Smooth muscle cell (in vitro differentiated cells): ENCODE data around the gene CDCA5. TPM values are rescaled to one million over a fixed set of nuclear protein-coding genes. Genes with fewer than 3 reads are reported as not detected.
A peak's percentile ranks its signal among the peaks of the same experiment; 100 is the strongest.

Experiments used
- DNase-seq: peaks from one replicate; lab custom pipeline; 2025; ENCODE audit not compliant: unreplicated experiment; lab: John Stamatoyannopoulos, UW
- H2AFZ ChIP-seq: fragments of 200-600 bp; sonication (generic); 2 replicates; pipeline ENCODE4 v1.6.0; 2016; ENCODE audit warnings: antibody characterized with exemption, low read depth, mild to moderate bottlenecking
- H3F3A ChIP-seq: fragments of 200-600 bp; sonication (generic); 2 replicates; pipeline ENCODE4 v1.6.0; 2017; ENCODE audit warnings: antibody characterized with exemption, low read depth
- H3K27ac ChIP-seq: fragments of 200-600 bp; sonication (generic); 2 replicates; pipeline ENCODE4 v1.5.1; 2016; ENCODE audit warnings: low read depth, mild to moderate bottlenecking
- H3K27me3 ChIP-seq: fragments of 200-600 bp; sonication (generic); 2 replicates; pipeline ENCODE4 v1.6.1; 2016; ENCODE audit warnings: low read depth, mild to moderate bottlenecking
- H3K36me3 ChIP-seq: fragments of 200-600 bp; sonication (generic); 2 replicates; pipeline ENCODE4 v1.5.1; 2016; ENCODE audit warnings: low read depth
- H3K4me1 ChIP-seq: fragments of 200-600 bp; sonication (generic); 2 replicates; pipeline ENCODE4 v1.5.1; 2016; ENCODE audit warnings: low read depth
- H3K4me2 ChIP-seq: fragments of 200-600 bp; sonication (generic); 2 replicates; pipeline ENCODE4 v1.6.0; 2016; ENCODE audit warnings: mild to moderate bottlenecking
- H3K4me3 ChIP-seq: fragments of 200-600 bp; sonication (generic); 2 replicates; pipeline ENCODE4 v1.5.1; 2016; ENCODE audit warnings: mild to moderate bottlenecking
- H3K79me2 ChIP-seq: fragments of 200-600 bp; sonication (generic); 2 replicates; pipeline ENCODE4 v1.6.0; 2016; ENCODE audit warnings: low read depth, mild to moderate bottlenecking
- H3K9ac ChIP-seq: fragments of 200-600 bp; sonication (generic); 2 replicates; pipeline ENCODE4 v1.6.0; 2016; ENCODE audit warnings: low read depth
- H3K9me3 ChIP-seq: fragments of 200-600 bp; sonication (generic); replicated peaks from 2 replicates; pipeline ENCODE4 v1.5.1; 2016; ENCODE audit warnings: low read depth
- H4K20me1 ChIP-seq: fragments of 200-600 bp; sonication (generic); 2 replicates; pipeline ENCODE4 v1.6.0; 2016; ENCODE audit warnings: low read depth
- WGBS: methylation state at CpG from one replicate; pipeline ENCODE4 v1.1.7; 2016; ENCODE audit warnings: low lambda C conversion rate; 5-methylcytosine and 5-hydroxymethylcytosine counted together
- polyA plus RNA-seq: library from polyadenylated mRNA; unstranded; fragments of >200 nt; fragmentation: Nextera tagmentation; extraction: Ambion mirVana; gene quantifications from 2 replicates; pipeline ENCODE4 v1.2.1, GENCODE V29; 2016
- total RNA-seq: library from RNA; depleted of rRNA; stranded (reverse); fragments of >200 nt; gene quantifications from 2 replicates; pipeline ENCODE4 v1.2.3, GENCODE V29; 2014
- TF ChIP-seq, protein P1 (sequence below): fragments of 200-600 bp; sonication (generic); IDR thresholded peaks from 2 replicates; pipeline ENCODE4 v1.5.1; 2017; ENCODE audit warnings: borderline replicate concordance, mild to moderate bottlenecking, antibody characterized with exemption; ENCODE audit not compliant: insufficient read depth, poor library complexity, severe bottlenecking

Gene CDCA5
- total and polyA plus RNA-seq, 2 experiments from 2014 or later = 8.0 to 11.2 TPM

DNA sequence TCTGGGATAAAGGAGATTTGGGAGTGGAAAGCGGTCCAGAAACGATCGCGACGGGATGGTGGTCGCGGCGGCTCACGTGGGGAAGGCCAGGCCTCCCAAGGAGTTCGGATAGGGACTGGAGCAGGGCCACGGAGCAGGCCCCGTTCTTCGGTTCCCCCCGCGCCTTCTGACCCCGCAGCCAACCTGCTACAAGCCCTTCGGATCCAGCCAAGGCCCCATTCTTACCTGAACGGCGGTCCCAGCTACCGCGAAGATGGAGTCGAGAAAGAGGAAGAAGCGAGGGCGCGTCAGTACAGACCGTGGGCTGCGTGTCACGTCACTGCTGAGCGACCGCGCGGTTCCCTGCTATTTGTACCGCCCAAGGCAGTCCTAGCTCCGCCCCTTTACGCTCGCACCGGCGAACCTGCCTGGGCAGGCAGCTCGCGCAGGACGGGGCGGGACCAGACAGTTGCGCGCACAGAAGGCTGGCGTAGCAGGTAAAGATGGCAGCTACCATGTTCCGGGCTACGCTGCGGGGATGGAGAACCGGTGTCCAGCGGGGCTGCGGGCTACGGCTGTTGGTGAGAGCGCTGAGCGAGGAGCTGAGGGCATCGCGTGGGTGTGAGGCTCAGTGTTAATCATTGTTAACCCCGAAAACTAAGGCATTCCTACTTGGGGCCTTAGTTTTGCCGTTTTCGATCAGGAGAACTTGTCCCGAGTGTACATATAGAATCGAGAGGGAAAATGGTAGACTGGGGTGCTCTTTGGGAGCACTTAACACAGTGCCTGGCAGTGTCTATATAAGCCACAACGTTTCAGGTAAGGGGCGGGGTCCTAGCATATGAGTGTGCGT lies 38.2 kb upstream of the CDCA5 start, which contains the start of the genes FAU and MRPL49:
FAU (minus strand) TSS at position 270 of the 832 bp plus-strand sequence. CDS start 321 bp downstream, outside the sequence.
MRPL49 (plus strand) TSS at position 457 of the 832 bp plus-strand sequence; CDS start at position 483, 26 bp downstream.
- WGBS = 1% methylated on average over 61 of the region's 64 CpGs
- H2AFZ ChIP-seq = peak within 1 kb of the TSS; percentile 26
- peak within 1 kb of the TSS; percentile 96 for H3K9ac ChIP-seq
- no peaks in the 10 kb centered on the region for H3K36me3 ChIP-seq
- peaks cover 11% of the 10 kb centered on the region for H3K4me1 ChIP-seq
- peaks cover 46% of the 10 kb centered on the region for H3K79me2 ChIP-seq
- peaks cover 30% of the 10 kb centered on the region for H3F3A ChIP-seq
- no peaks in the 10 kb centered on the region for H3K9me3 ChIP-seq
- H3K4me2 ChIP-seq = peak within 1 kb of the TSS; percentile 94
- H4K20me1 ChIP-seq = no peaks in the 10 kb centered on the region
- TF ChIP-seq, protein P1, sequence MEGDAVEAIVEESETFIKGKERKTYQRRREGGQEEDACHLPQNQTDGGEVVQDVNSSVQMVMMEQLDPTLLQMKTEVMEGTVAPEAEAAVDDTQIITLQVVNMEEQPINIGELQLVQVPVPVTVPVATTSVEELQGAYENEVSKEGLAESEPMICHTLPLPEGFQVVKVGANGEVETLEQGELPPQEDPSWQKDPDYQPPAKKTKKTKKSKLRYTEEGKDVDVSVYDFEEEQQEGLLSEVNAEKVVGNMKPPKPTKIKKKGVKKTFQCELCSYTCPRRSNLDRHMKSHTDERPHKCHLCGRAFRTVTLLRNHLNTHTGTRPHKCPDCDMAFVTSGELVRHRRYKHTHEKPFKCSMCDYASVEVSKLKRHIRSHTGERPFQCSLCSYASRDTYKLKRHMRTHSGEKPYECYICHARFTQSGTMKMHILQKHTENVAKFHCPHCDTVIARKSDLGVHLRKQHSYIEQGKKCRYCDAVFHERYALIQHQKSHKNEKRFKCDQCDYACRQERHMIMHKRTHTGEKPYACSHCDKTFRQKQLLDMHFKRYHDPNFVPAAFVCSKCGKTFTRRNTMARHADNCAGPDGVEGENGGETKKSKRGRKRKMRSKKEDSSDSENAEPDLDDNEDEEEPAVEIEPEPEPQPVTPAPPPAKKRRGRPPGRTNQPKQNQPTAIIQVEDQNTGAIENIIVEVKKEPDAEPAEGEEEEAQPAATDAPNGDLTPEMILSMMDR = no peak
- H3K4me3 ChIP-seq = peak within 1 kb of the TSS; percentile 66
- DNase-seq = peak; percentile 78
- H3K27me3 ChIP-seq = no peaks in the 10 kb centered on the region
- H3K27ac ChIP-seq = peak within 1 kb of the TSS; percentile 89

DNA sequence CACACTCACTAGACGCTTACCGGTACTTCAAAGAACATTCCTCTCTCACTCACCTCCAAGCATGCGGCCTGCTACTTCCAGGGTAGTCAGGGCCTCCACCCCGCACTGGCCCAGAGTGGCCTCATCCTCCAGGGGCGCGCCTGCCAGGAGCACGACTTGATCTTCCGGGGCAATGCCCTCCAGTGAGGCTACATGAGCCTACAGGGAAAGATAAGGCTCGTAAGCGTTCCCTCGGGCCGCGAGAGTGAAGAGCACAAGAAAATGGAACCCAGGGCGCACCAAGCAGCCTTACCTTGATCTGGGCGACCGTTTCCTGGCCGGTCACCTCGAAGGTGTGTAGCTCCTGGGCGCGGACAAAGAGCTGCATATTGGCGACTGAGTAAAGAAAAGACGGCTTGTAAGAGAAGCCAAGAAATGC lies 37.6 kb upstream of the CDCA5 start:
- TF ChIP-seq, protein P1 = no peak
- Histone ChIP-seq H3K9me3 (no peaks in the 10 kb centered on the region), H2AFZ (no peak overlapping the region), H3K27ac (peak overlapping the region; percentile 89), H3K4me1 (peaks cover 14% of the 10 kb centered on the region), H4K20me1 (no peaks in the 10 kb centered on the region), H3F3A (peaks cover 24% of the 10 kb centered on the region), H3K4me3 (peak overlapping the region; percentile 66), H3K9ac (peak overlapping the region; percentile 96), H3K36me3 (no peaks in the 10 kb centered on the region), H3K79me2 (peaks cover 48% of the 10 kb centered on the region), H3K4me2 (peak overlapping the region; percentile 94), H3K27me3 (no peaks in the 10 kb centered on the region)
- DNase-seq = no peak
- 6% methylated on average over 22 of the region's 22 CpGs for WGBS

DNA sequence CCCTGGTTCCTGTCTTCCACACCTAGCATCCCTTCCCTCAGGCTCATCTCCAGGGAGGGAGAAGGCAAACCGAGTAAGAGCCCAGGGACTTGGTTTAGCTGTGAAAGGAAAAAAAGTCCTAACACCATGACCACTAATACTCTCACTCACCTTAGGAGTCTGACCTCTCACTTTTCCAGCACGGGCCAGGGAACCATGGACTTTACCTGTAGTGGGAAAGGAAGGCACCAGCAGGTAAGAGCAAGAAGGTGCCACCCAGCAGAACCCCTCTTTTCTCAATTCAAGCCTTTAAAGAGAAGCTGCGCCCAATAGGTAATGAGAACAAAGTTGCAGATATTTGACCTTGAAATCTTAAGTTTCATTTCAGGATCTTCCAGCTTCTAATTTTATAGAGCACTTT lies 37.0 kb upstream of the CDCA5 start:
- Histone ChIP-seq H3K27ac (peak overlapping the region; percentile 89), H3K9me3 (no peaks in the 10 kb centered on the region), H3K4me2 (peak overlapping the region; percentile 94), H3K36me3 (no peaks in the 10 kb centered on the region), H4K20me1 (no peaks in the 10 kb centered on the region), H3K9ac (peak overlapping the region; percentile 96), H3K4me1 (peaks cover 15% of the 10 kb centered on the region), H3F3A (peaks cover 21% of the 10 kb centered on the region), H3K4me3 (peak overlapping the region; percentile 66), H2AFZ (no peak overlapping the region), H3K27me3 (no peaks in the 10 kb centered on the region), H3K79me2 (peaks cover 54% of the 10 kb centered on the region)
- no peak for DNase-seq
- TF ChIP-seq, protein P1 = no peak
- WGBS = 92% methylated on average over 3 of the region's 3 CpGs
